HG02610 (cell line): ENCODE data around the gene ZNF382.
"Not testable (repeated sequence)": the region's sequence is repeated elsewhere in the genome, so short reads cannot be mapped to it uniquely, and the experiment has no call there.

Experiments used
- ATAC-seq: cut with Tn5 transposase; IDR thresholded peaks from one replicate; pipeline ENCODE4 v1.9.1; 2021; ENCODE audit warnings: mild to moderate bottlenecking, moderate library complexity; ENCODE audit not compliant: unreplicated experiment

The ZNF382 gene

GRCh38 chr19:36605101-36605876 is at the start of gene ZNF382:
TSS of gene ZNF382 (plus strand) at chr19:36605313. CDS start at chr19:36609915, 4,602 bp downstream.
- peak; percentile 76 for ATAC-seq

GRCh38 chr19:36564391-36564790 is 40.7 kb upstream of the ZNF382 start:
- ATAC-seq: no peak

GRCh38 chr19:36572593-36573019 is 32.5 kb upstream of the ZNF382 start:
- no peak for ATAC-seq

GRCh38 chr19:36573020-36573894 is 31.9 kb upstream of the ZNF382 start, which contains the start of gene ZNF529:
TSS of gene ZNF529 (minus strand) at chr19:36573292. CDS start at chr19:36572346, 946 bp downstream.
- ATAC-seq: peak; percentile 92

GRCh38 chr19:36573895-36574720 is 31.0 kb upstream of the ZNF382 start:
- no peak for ATAC-seq

GRCh38 chr19:36574741-36575140 is 30.4 kb upstream of the ZNF382 start:
- ATAC-seq: no peak

GRCh38 chr19:36577271-36577996 is 27.7 kb upstream of the ZNF382 start:
- no peak for ATAC-seq

GRCh38 chr19:36579255-36579654 is 25.9 kb upstream of the ZNF382 start:
- no peak for ATAC-seq

- not testable (repeated sequence) for ATAC-seq
These were observed 2.4 kb upstream of the ZNF382 start for GRCh38 chr19:36602681-36603080.

- peak; percentile 76 for ATAC-seq
These were observed 435 bp upstream of the ZNF382 start for GRCh38 chr19:36604656-36605100.

- no peak for ATAC-seq
These were observed 865 bp downstream of the ZNF382 start for GRCh38 chr19:36605877-36606478.

- ATAC-seq: no peak
These were observed 21.9 kb downstream of the ZNF382 start for GRCh38 chr19:36627057-36627456.

GRCh38 chr19:36635342-36635741 is 30.2 kb downstream of the ZNF382 start:
- ATAC-seq: no peak

- ATAC-seq: no peak
These were observed 33.9 kb downstream of the ZNF382 start for GRCh38 chr19:36638862-36639510.

- no peak for ATAC-seq
These were observed 41.6 kb downstream of the ZNF382 start for GRCh38 chr19:36646746-36647145.

- no peak for ATAC-seq
These were observed 47.8 kb downstream of the ZNF382 start for GRCh38 chr19:36652958-36653357.

- no peak for ATAC-seq
These were observed 60.7 kb downstream of the ZNF382 start for GRCh38 chr19:36665832-36666231.

- ATAC-seq: no peak
These were observed 63.5 kb downstream of the ZNF382 start for GRCh38 chr19:36668646-36669045.

GRCh38 chr19:36672368-36672767 is 67.3 kb downstream of the ZNF382 start:
- ATAC-seq: no peak
